Measurements from ENCODE around the gene SSC5D. TPM values are rescaled to one million over a fixed set of nuclear protein-coding genes. Genes with fewer than 3 reads are reported as not detected.

SSC5D gene
- total and polyA plus RNA-seq, 2 experiments from 2014 or later = 0.60 to 0.89 TPM

DNA sequence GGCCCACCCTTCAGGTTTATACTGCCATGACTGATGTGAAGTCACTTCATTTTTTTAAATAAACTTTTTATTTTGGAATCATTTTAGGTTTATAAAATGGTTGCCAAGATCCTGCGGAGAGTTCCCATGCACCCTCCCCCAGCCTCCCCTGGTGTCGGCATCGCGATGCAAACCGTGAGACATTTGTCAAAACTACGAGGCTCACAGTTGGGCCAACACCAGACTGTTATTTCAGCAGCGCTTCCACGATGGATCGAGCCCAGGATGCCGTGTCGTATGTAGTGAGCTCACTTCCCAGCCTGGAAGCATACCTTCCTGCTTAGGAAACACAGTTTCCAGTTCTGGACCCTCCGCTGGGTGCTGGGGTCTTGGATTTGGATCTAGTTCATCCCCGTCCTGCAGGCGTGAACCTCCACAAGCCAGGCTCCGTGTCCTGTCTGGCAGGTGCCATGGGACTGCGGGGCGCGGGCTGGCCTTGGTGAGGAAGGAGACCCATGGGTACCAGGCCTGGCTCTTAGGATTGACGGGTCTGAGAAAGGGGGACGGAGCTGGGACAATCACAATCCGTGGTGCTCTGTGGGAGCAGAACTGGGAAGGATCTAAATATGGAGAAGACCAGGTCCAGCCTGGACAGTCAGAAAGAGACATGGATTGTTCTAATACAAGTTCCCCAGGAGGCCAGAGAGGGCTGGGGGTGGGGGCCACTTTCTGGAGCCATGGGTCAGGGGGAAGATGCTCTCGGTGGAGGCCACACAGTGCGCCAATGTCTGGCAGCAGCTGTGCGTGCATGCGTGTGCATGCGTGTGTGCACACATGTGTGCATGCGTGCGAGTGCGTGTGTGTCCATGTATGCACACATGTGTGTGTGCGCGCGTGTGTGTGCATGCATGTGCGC is 51.1 kb downstream of the SSC5D start:
- Histone ChIP-seq H3K9me3 (ENCODE audit: low read depth) (no peaks in the 10 kb centered on the region), H3K36me3 (no peaks in the 10 kb centered on the region), H3K27me3 (no peaks in the 10 kb centered on the region), H3K4me3 (no peak overlapping the region), H3K27ac (no peak overlapping the region), H3K4me1 (ENCODE audit: low read depth) (peaks cover 4% of the 10 kb centered on the region)
- no peak for DNase-seq (ENCODE audit: low read depth in 1 of 2, low spot score in 1 of 2)
- TF ChIP-seq, protein P1, sequence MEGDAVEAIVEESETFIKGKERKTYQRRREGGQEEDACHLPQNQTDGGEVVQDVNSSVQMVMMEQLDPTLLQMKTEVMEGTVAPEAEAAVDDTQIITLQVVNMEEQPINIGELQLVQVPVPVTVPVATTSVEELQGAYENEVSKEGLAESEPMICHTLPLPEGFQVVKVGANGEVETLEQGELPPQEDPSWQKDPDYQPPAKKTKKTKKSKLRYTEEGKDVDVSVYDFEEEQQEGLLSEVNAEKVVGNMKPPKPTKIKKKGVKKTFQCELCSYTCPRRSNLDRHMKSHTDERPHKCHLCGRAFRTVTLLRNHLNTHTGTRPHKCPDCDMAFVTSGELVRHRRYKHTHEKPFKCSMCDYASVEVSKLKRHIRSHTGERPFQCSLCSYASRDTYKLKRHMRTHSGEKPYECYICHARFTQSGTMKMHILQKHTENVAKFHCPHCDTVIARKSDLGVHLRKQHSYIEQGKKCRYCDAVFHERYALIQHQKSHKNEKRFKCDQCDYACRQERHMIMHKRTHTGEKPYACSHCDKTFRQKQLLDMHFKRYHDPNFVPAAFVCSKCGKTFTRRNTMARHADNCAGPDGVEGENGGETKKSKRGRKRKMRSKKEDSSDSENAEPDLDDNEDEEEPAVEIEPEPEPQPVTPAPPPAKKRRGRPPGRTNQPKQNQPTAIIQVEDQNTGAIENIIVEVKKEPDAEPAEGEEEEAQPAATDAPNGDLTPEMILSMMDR (IDR thresholded peaks at IDR 0.05; ENCODE audit: low read depth, low read length) = no peak

DNA sequence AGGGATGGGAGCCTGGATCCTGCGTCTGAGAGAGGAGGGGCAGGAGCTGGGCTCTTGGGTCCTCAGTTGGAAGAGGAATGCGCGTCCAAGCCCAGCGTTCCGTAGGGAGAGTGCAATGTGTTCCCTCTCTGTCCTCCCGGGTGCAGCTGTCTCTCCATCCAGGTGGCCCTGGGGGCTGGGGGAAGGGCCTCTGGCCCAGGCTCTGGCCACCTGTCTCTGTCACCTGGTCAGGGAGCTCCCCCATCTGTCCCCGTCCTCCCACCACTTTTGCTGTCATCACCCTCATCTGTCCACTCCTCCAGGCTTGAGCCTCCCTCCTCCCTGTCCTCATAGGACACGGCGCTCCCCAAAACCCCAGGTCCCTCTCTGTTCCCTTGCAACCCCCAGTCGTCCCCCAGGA is 52.4 kb downstream of the SSC5D start:
- DNase-seq (ENCODE audit: low read depth in 1 of 2, low spot score in 1 of 2) = no peak
- Histone ChIP-seq H3K27ac (no peak overlapping the region), H3K36me3 (no peaks in the 10 kb centered on the region), H3K9me3 (ENCODE audit: low read depth) (no peaks in the 10 kb centered on the region), H3K4me3 (no peak overlapping the region), H3K4me1 (ENCODE audit: low read depth) (peaks cover 4% of the 10 kb centered on the region), H3K27me3 (no peaks in the 10 kb centered on the region)
- TF ChIP-seq, protein P1 (IDR thresholded peaks at IDR 0.05; ENCODE audit: low read depth, low read length) = no peak

DNA sequence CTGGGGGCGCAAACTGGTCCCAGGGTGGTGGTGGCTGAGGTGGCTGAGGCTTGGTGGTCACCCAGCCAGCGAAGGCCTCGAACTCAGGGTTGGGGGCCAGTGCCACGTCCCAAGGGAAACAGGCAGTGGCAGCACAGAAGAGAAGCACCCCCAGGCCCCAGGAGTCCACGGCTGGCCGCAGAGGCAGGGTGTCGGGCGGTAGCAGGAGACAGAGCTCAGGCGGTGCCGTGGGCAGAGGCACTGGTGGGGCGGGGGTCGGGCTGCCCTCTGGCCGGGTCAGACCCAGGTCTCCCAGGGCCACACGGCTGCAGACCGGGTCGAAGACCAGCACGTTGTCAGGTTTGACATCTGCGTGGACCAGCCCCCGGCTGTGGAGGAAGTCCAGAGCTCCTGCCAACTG is 52.9 kb downstream of the SSC5D start:
- Histone ChIP-seq H3K27ac (no peak overlapping the region), H3K36me3 (no peaks in the 10 kb centered on the region), H3K9me3 (ENCODE audit: low read depth) (no peaks in the 10 kb centered on the region), H3K27me3 (no peaks in the 10 kb centered on the region), H3K4me1 (ENCODE audit: low read depth) (peaks cover 6% of the 10 kb centered on the region), H3K4me3 (no peak overlapping the region)
- TF ChIP-seq, protein P1 (IDR thresholded peaks at IDR 0.05; ENCODE audit: low read depth, low read length) = no peak
- no peak for DNase-seq (ENCODE audit: low read depth in 1 of 2, low spot score in 1 of 2)

DNA sequence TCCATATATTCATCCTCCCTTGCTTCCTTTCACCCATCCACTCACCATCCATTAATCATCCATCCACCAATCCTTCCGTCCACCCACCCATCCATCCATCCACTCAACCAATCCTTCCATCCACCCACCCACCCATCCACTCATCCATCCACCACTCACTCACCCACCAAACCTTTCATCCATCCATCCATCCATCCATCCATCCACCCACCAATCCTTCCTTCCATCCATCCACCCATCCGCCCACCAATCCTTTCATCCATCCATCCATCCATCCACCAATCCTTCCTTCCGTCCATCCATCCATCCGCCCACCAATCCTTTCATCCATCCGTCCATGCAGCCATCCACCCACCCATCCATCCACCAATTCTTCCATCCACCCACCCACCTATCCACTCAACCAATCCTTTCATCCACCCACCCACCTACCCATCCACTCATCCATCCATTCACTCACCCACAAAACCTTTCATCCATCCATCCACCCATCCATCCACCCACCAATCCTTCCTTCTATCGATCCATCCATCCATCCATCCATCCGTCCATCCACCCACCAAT is 54.1 kb downstream of the SSC5D start:
- H3K27me3 ChIP-seq = no peaks in the 10 kb centered on the region
- no peaks in the 10 kb centered on the region for H3K36me3 ChIP-seq
- H3K4me1 ChIP-seq (ENCODE audit: low read depth) = peaks cover 9% of the 10 kb centered on the region
- no peak for DNase-seq (ENCODE audit: low read depth in 1 of 2, low spot score in 1 of 2)
- no peaks in the 10 kb centered on the region for H3K9me3 ChIP-seq (ENCODE audit: low read depth)
- H3K4me3 ChIP-seq = no peak overlapping the region
- TF ChIP-seq, protein P1 (IDR thresholded peaks at IDR 0.05; ENCODE audit: low read depth, low read length) = no peak
- no peak overlapping the region for H3K27ac ChIP-seq

DNA sequence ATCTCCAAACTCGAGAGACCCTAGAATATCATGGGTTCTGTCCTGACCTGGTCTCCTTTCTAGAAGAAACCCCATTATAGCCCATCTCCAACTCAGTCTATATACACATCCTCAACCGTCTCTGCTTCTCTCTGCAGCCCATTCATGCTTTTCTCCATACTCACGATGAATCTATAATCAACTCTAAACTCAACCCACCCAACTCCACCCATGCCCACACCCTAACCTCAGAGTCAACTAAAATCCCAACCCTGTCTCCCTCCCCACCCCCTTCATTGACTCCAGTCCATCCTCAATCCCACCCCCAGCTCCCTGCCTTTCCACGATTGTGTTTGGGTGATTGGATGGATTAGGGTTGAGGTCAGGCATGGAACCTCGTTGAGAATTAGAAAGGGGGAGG is 55.3 kb downstream of the SSC5D start:
- TF ChIP-seq, protein P1 (IDR thresholded peaks at IDR 0.05; ENCODE audit: low read depth, low read length) = no peak
- no peak overlapping the region for H3K4me3 ChIP-seq
- H3K4me1 ChIP-seq (ENCODE audit: low read depth) = peaks cover 10% of the 10 kb centered on the region
- no peaks in the 10 kb centered on the region for H3K36me3 ChIP-seq
- DNase-seq (ENCODE audit: low read depth in 1 of 2, low spot score in 1 of 2) = no peak
- no peaks in the 10 kb centered on the region for H3K27me3 ChIP-seq
- H3K27ac ChIP-seq = no peak overlapping the region
- no peaks in the 10 kb centered on the region for H3K9me3 ChIP-seq (ENCODE audit: low read depth)

Measured in cardiac muscle cell (in vitro differentiated cells and primary cell).